GM18907 (cell line): ENCODE results near the gene MITF.
"Not testable (repeated sequence)": the region's sequence is repeated elsewhere in the genome, so short reads cannot be mapped to it uniquely, and the experiment has no call there.

Experiments
- ATAC-seq: cut with Tn5 transposase; IDR thresholded peaks from one replicate; pipeline ENCODE4 v1.9.1; 2021; ENCODE audit warnings: mild to moderate bottlenecking, moderate library complexity; ENCODE audit not compliant: unreplicated experiment

Gene MITF

DNA sequence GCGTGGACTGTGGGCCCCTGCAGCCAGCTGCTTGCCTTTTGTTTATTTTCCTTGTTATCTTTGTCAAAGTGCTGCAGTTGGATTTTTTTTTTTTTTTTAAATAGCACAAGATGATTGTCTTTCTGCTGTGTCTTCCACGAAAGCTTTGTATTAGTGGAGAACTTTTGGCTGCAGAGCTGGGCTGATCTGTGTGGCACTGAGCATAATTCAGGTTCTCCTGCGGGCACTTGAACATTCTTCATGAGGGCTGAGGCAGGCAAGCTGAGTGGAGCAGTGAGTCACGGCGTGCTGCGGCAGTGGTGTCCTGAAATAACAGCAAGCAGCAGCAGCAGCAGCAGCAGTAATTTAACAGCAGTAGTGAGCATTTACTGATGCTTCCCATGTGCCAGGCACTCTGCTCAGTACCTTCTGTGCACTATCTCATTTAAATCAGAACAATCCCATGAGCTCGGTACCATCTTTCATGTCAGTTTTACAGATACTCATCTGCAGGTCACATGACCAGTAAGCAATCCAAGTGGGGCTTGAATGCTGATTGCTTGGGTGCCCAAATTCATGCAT, 45.8 kb downstream of the MITF start:
- no peak for ATAC-seq

- no peak for ATAC-seq
Measured at GRCh38 chr3:69785769-69786320, 46.6 kb downstream of the MITF start.

GRCh38 chr3:69786854-69787253, 47.6 kb downstream of the MITF start:
- ATAC-seq = no peak

DNA sequence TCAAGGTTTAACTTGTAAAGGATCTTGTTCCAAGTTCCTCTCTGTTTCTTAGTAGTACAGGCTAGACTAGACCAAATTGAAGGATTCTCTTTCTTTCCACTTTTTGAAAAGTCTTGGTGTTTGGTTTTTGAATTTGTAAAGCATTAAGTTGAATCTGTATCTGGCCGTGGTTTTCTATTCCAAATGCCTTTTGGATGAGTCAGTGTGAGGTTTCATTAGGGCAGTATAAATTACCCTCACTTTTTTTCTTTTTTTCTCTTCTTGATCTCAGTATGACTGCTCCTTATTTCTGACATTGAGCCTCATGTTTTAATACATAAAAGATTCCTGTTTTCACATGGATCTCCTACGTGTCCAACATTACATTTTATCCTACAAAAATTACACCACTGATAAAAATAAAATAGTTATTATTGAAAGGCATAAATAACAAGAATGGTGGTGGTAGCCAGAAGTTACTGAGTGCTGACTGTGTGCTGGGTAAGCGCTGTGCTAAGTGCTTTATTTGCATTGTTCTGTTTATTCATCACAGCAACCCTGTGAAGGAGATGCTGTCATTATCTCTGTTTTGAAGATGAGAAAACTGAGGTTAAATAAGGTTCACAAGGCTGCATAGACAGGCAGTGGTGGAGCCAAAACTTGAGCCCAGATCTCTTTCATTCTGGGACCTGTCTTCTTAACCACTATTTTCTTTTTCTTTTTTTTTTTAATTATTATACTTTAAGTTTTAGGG, 48.3 kb downstream of the MITF start:
- ATAC-seq = no peak

DNA sequence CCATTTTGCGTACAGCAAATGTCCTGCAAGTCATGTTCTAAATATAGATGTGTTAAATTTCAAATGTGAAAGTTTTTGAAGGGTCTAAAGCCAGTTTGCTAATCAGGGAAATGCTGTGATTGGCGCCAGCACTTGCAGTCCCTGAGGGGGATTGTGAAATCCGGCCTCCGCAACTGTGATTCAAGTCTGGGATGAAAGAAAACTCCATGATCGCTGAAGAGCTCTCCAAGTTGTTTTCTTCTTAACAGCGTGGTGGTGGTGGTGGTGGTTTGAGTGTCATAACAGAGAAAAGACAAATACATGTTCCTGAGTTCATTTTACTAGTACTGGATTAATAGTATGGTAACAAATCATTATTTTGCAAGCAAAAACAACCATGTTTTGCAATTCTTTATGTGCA, 51.8 kb downstream of the MITF start:
- ATAC-seq = no peak

- no peak for ATAC-seq
Measured at GRCh38 chr3:69791919-69792399, 52.7 kb downstream of the MITF start.

GRCh38 chr3:69796126-69796525, 56.9 kb downstream of the MITF start:
- ATAC-seq = not testable (repeated sequence)

GRCh38 chr3:69803681-69804270, 64.5 kb downstream of the MITF start:
- ATAC-seq = no peak

DNA sequence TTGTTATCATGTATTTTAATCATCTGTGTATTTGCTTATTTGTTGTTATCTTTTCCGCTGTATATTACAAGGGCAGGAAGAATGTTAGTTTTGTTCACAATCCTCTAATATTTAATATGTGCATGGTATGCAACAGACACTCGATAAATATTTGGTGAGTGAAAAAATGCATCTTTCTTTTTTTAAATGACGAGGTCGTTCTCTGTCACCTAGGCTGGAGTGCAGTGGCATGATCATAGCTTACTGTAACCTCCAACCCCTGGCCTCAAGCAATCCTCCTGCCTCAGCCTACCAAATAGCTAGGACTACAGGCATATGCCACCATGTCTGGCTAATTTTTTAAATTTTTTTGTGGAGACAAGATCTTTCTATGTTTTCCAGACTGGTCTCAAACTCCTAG, 66.2 kb downstream of the MITF start:
- ATAC-seq = no peak

- ATAC-seq = no peak
Measured at GRCh38 chr3:69806735-69807438, 67.6 kb downstream of the MITF start.

- ATAC-seq = no peak
Measured at GRCh38 chr3:69807674-69808073, 68.4 kb downstream of the MITF start.

DNA sequence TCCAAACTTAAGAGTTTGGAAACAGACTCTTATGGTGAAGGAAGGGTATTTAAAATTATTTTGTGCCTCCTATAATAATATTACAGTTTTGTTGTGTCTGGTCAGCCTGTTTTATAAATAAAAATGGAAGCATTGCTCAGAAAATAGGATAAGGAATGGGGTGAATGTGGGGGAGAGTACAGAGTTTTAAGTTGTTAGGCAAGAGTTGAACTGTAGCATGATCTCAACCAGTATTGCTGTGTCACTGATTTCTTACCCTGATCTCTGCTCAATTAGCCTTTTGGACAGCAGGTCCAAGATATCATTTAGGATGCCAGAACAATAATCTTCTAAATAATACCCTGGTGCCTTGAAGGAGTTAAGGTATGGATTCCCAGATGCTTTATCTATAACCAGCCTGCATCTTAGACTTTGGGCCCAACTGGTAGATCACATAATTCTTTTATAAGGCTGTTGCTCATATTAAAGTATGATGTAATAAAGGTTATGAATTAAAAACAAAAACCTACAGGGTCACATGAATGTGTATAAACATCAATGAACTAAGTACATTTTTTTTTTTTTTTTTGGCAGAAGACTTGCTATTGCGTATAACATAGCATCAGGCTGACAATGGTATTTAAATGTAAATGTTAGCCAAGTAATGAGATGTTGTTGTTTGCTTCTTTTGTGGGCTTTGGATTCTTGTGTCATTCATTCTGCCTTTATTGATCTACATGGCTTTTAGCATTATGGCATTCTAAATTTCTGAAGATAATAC, 70.0 kb downstream of the MITF start:
- no peak for ATAC-seq

DNA sequence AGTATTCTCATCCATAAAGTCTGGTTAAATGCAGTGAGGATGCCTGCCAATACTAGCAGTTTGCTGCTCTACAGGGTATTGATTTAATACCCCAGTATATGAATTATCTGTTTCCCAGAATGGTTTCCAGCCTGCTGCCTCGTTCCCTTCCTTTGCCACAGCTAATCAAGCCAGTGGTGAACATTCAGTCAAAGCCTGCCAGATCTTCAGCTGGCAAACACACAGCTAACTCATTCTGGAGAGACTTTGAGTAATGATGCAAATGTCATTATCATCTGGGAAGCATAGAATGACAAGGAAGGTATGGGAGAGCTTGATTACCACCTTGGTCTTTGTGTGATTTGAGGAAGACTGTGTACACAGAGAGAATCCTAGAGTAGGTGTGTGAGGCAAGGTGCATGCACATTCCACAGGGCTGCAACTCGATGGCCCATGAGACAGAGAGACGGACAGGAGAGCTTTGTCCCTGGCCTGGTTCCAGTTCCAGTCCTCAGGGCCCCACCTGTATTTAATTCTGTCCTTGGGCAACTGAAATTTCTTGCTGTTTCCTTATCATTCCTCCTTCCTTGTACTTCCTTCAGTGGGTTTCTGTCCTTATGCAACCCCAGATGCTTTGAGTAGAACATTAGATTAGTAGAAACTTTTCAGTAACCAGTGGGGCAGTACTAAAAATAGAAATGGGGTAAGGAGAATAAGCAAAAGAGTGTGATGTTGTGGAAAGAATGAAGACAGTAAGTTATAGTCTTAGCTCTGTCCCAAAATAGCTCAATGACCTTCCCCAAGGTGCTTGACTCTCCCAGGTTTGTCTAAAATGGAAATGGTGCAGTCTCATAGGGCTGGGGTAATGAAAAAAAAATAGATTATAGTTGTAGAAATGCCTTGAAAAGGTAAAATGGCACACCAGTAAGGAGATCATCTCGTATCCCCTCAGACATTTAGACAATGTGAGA, 72.5 kb downstream of the MITF start:
- ATAC-seq = no peak

GRCh38 chr3:69815970-69816369, 76.7 kb downstream of the MITF start:
- ATAC-seq = no peak

DNA sequence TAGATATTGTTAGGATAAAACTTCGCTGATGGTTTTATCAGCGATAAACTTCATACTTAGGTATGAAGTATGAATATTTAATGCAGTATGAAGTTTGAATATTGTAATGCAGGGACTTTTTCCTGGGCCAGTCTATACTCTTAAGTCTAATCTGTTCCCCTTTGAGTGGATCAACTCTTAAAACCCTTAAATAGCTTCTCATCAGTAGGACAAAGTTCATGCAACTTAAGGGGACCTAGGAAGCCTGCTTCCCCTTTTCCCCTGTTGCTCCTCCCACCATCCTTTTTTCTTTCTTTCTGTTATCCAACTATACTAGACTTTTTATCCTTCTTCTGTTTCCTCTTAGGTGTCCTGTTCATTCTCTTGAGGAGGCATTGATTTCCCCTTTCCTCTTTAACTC, 78.7 kb downstream of the MITF start:
- ATAC-seq = no peak

- ATAC-seq = no peak
Measured at GRCh38 chr3:69819282-69819681, 80.0 kb downstream of the MITF start.

DNA sequence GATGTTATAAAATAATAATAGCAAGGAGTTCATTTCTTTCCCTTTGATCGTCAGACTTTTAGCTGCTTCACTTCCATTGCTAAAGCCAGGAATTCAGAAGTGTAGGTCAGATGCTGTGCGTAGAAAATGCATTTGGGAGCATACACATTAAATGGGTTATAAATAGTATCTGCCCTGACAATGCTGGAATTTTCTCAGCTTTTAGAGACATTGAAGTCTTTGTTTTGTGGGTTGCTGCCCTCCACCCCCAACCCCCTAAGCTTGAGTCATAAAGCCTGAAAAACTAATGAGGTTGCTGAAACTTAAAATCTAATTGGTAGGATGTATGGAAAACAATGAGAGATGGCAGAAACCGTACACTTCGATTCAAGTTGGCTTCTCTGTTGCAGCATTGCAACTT, 81.9 kb downstream of the MITF start:
- no peak for ATAC-seq

DNA sequence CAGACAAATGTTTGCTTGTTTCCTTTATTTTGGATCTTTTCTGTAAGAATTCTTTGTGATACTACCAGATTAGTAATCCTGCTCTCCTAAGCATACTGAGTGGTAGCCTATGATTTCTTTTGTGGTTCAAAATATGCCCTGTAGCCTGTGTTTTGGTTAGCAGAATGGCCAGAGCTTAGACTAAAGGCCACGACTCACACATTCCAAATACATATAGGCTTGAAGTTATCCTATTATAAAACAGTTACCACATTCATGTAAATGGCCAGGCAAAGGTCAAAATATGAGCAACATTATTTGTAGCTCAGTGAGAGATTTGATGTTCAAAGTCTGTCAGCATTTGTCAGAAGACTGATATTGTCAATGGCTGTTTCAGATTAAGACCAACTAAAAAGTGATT, 84.5 kb downstream of the MITF start:
- no peak for ATAC-seq

- ATAC-seq = no peak
Measured at GRCh38 chr3:69825446-69825845, 86.2 kb downstream of the MITF start.

DNA sequence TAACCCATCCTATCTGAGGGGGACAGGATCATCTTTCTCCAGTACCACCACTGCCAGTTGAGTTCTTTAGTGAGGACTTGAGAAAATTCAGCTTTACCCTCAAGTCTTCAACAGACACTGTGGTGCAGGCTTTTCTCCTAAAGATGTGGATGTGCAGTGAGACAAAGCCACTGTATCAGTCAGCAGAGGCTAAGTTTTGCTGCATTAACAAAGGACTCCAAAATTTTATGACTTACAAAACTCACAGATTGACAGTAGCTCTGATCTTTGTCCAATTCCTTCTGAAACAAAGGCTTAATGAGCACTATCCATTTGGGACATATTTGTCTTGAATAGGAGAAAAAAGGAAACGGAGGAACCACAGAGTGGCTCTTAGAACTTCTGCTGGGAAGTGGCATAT, 87.9 kb downstream of the MITF start:
- ATAC-seq = no peak
